IMR-90 (cell line): ENCODE measurements around the gene TLL1. TPM values are rescaled to one million over a fixed set of nuclear protein-coding genes. Genes with fewer than 3 reads are reported as not detected.

Experiments
- ATAC-seq: fragments of 200-7000 bp; cut with Tn5 transposase; 2 replicates; pipeline ENCODE4 v1.9.1; 2020; ENCODE audit warnings: low read depth, mild to moderate bottlenecking, moderate library complexity
- BruUV-seq: library from RNA; stranded (reverse); fragments of 400-500 nt; replicated peaks from 2 replicates; lab custom pipeline; 2021; lab: Mats Ljungman, UMichigan
- CTCF ChIA-PET: fragments of 300-600 bp; formaldehyde crosslinking; extraction: SDS; loops from one replicate; lab custom pipeline; 2021; ENCODE audit warnings: antibody characterized with exemption; lab: Yijun Ruan, JAX
- POLR2A ChIA-PET: fragments of 300-600 bp; sonication (Branson Sonifier 250); formaldehyde crosslinking; loops from one replicate; lab custom pipeline; 2022; ENCODE audit warnings: antibody characterized with exemption; ENCODE audit not compliant: unreplicated experiment; lab: Charles Lee
- DNase-seq: peaks from one replicate; pipeline ENCODE4 v3.0.0; 2013
- H2AFZ ChIP-seq: replicated peaks from 2 replicates; pipeline ENCODE3; 2013; ENCODE audit warnings: low read length, mild to moderate bottlenecking; ENCODE audit not compliant: poor library complexity
- H2AK5ac ChIP-seq: 2 replicates; pipeline ENCODE4 v1.6.1; 2013; ENCODE audit warnings: low read depth, low read length, inconsistent platforms
- H2AK9ac ChIP-seq: replicated peaks from 2 replicates; pipeline ENCODE3; 2013; ENCODE audit warnings: mild to moderate bottlenecking, low read depth, low read length, moderate library complexity; ENCODE audit not compliant: poor library complexity
- H2BK120ac ChIP-seq: 2 replicates; pipeline ENCODE4 v1.6.1; 2013; ENCODE audit warnings: low read depth, low read length, inconsistent platforms
- H2BK15ac ChIP-seq: 3 replicates; pipeline ENCODE4 v1.6.1; 2013; ENCODE audit warnings: low read depth, low read length, inconsistent platforms
- H2BK20ac ChIP-seq: 2 replicates; pipeline ENCODE4 v1.6.1; 2013; ENCODE audit warnings: low read depth, mild to moderate bottlenecking, inconsistent platforms, low read length, moderate library complexity
- H2BK5ac ChIP-seq: 2 replicates; pipeline ENCODE4 v1.6.1; 2013; ENCODE audit warnings: mild to moderate bottlenecking, low read depth, low read length, inconsistent platforms; ENCODE audit not compliant: poor library complexity, severe bottlenecking
- H3K14ac ChIP-seq: replicated peaks from 2 replicates; pipeline ENCODE4 v1.6.1; 2013; ENCODE audit warnings: low read depth, low read length, inconsistent platforms
- H3K18ac ChIP-seq: 2 replicates; pipeline ENCODE4 v1.6.1; 2013; ENCODE audit warnings: low read depth, low read length, control low read depth
- H3K23ac ChIP-seq: 2 replicates; pipeline ENCODE4 v1.6.1; 2013; ENCODE audit warnings: low read depth, low read length, inconsistent platforms
- H3K27ac ChIP-seq: 2 replicates; pipeline ENCODE4 v1.5.1; 2013; ENCODE audit warnings: mild to moderate bottlenecking, control low read depth, low read length; ENCODE audit not compliant: insufficient read depth
- H3K27me3 ChIP-seq: 2 replicates; pipeline ENCODE4 v1.6.1; 2013; ENCODE audit warnings: low read length; ENCODE audit not compliant: control insufficient read depth, insufficient read depth
- H3K36me3 ChIP-seq: 2 replicates; pipeline ENCODE4 v1.6.1; 2013; ENCODE audit warnings: low read length, mixed read lengths; ENCODE audit not compliant: control insufficient read depth, insufficient read depth
- H3K4ac ChIP-seq: 2 replicates; pipeline ENCODE4 v1.6.1; 2013; ENCODE audit warnings: low read depth, low read length, inconsistent platforms
- H3K4me1 ChIP-seq: 2 replicates; pipeline ENCODE4 v1.6.1; 2013; ENCODE audit warnings: low read length, mixed read lengths; ENCODE audit not compliant: control insufficient read depth, insufficient read depth
- H3K4me2 ChIP-seq: 2 replicates; pipeline ENCODE4 v1.6.1; 2013; ENCODE audit warnings: low read depth, mild to moderate bottlenecking, control low read depth, low read length, moderate library complexity
- H3K4me3 ChIP-seq: 2 replicates; pipeline ENCODE4 v1.5.1; 2013; ENCODE audit warnings: low read depth, mild to moderate bottlenecking, control low read depth, low read length, moderate library complexity; ENCODE audit not compliant: insufficient read depth
- H3K56ac ChIP-seq: 2 replicates; pipeline ENCODE4 v1.6.1; 2013; ENCODE audit warnings: low read length, inconsistent platforms; ENCODE audit not compliant: insufficient read depth; ENCODE audit errors: extremely low read depth
- H3K79me1 ChIP-seq, 2 experiments: 2 replicates each; pipeline ENCODE4 v1.6.1; 2013; ENCODE audit warnings: low read length in 2 of 2, inconsistent platforms in 1 of 2, low read depth in 1 of 2
- H3K9ac ChIP-seq: 2 replicates; pipeline ENCODE4 v1.6.1; 2013; ENCODE audit warnings: low read depth, low read length, control low read depth
- H3K9me1 ChIP-seq: 2 replicates; pipeline ENCODE4 v1.6.1; 2013; ENCODE audit warnings: low read length, inconsistent platforms; ENCODE audit not compliant: insufficient read depth
- H3K9me3 ChIP-seq: 2 replicates; pipeline ENCODE4 v1.6.1; 2013; ENCODE audit warnings: low read length; ENCODE audit not compliant: control insufficient read depth, insufficient read depth
- H4K20me1 ChIP-seq: 2 replicates; pipeline ENCODE4 v1.6.1; 2013; ENCODE audit warnings: low read length, inconsistent platforms; ENCODE audit not compliant: insufficient read depth
- H4K5ac ChIP-seq: 2 replicates; pipeline ENCODE4 v1.6.1; 2013; ENCODE audit warnings: mild to moderate bottlenecking, low read depth, low read length, control low read depth
- H4K8ac ChIP-seq, 2 experiments: 2 replicates each; pipeline ENCODE4 v1.6.1; 2013; ENCODE audit warnings: low read depth in 2 of 2, low read length in 2 of 2, control low read depth in 1 of 2, inconsistent platforms in 1 of 2
- H4K91ac ChIP-seq: 2 replicates; pipeline ENCODE4 v1.6.1; 2013; ENCODE audit warnings: low read depth, low read length, inconsistent platforms; ENCODE audit not compliant: insufficient read depth
- BHLHE40 ChIP-seq: fragments of 150-350 bp; IDR thresholded peaks from 2 replicates; pipeline ENCODE4 v1.6.1; 2016; ENCODE audit warnings: mild to moderate bottlenecking, low read depth, low read length
- WGBS, 2 experiments: methylation state at CpG; one replicate each; pipeline versions ENCODE4 v1.1.5 to v1.1.7; 2013; ENCODE audit warnings: missing lambda C conversion rate in 2 of 2; ENCODE audit not compliant: insufficient read length in 1 of 2; ENCODE audit errors: extremely low coverage in 2 of 2; 5-methylcytosine and 5-hydroxymethylcytosine counted together
- dilution Hi-C: fragments of 300-500 bp; cut with HindIII; formaldehyde crosslinking; loops from one replicate; pipeline ENCODE4 v1.14.3; 2018; ENCODE audit warnings: low sequenced_read_pairs; ENCODE audit not compliant: unreplicated experiment
- in situ Hi-C: fragments of 300-500 bp; cut with MboI; formaldehyde crosslinking; loops from 3 replicates; pipeline ENCODE4 v1.14.3; 2019; ENCODE audit warnings: low sequenced_read_pairs, inconsistent platforms, mixed read lengths
- intact Hi-C: fragments of 100-400 bp; cut with micrococcal nuclease; formaldehyde crosslinking; loops from 2 replicates; pipeline ENCODE4 v1.10.0; 2022
- polyA plus RNA-seq, 3 experiments: library from polyadenylated mRNA; depleted of rRNA; stranded (reverse); fragments of >200 nt; gene quantifications; 2 replicates each; pipeline ENCODE4 v1.2.3, GENCODE V29; 2012; ENCODE audit warnings: low replicate concordance in 1 of 3
- total RNA-seq: library from RNA; depleted of rRNA; stranded (reverse); fragments of >200 nt; gene quantifications from 2 replicates; pipeline ENCODE4 v1.2.3, GENCODE V29; 2012

TLL1 gene
- total and polyA plus RNA-seq, 2 of the 4 experiments (the other 2 are of a cell fraction) = not detected

GRCh38 chr4:165873298-165874071, 448 bp downstream of the TLL1 start:
- intact Hi-C loops (no loop called here), dilution Hi-C loops (no loop called here), in situ Hi-C loops (no loop called here)
- no peak overlapping the region; the same call in 1 of the 2 replicates for H3K4me3 ChIP-seq
- ATAC-seq = peak; percentile 46
- no peaks in the 10 kb centered on the region for H4K20me1 ChIP-seq
- H3K4me1 ChIP-seq = no peaks in the 10 kb centered on the region
- H3K4me2 ChIP-seq = peak overlapping the region; percentile 44; the same call in 1 of the 2 replicates
- H2AK9ac ChIP-seq = no peak overlapping the region
- no peak overlapping the region for H2BK15ac ChIP-seq
- H3K9ac ChIP-seq = no peak overlapping the region
- H3K14ac ChIP-seq = no peak overlapping the region
- no peak overlapping the region for H3K18ac ChIP-seq
- ChIA-PET CTCF (no interaction called here), POLR2A (no interaction called here)
- no peak overlapping the region for H3K27ac ChIP-seq
- no peak overlapping the region for H3K56ac ChIP-seq
- no peak overlapping the region for H4K8ac ChIP-seq
- 3% methylated on average over 24 of the region's 70 CpGs; no CpG with 5 or more reads in 1 of the 2 experiments for WGBS, 2 experiments
- no peaks in the 10 kb centered on the region for H3K9me1 ChIP-seq
- H3K9me3 ChIP-seq = no peaks in the 10 kb centered on the region
- H4K5ac ChIP-seq = no peak overlapping the region
- no peak overlapping the region for H2BK20ac ChIP-seq
- no peaks in the 10 kb centered on the region for H3K36me3 ChIP-seq
- H2AFZ ChIP-seq = peak overlapping the region; percentile 43
- no peak overlapping the region for H2AK5ac ChIP-seq
- no peak overlapping the region for H2BK5ac ChIP-seq
- no peak overlapping the region for H4K91ac ChIP-seq
- no peak overlapping the region for H3K4ac ChIP-seq
- H2BK120ac ChIP-seq = no peak overlapping the region
- no peak for DNase-seq
- no peaks in the 10 kb centered on the region for H3K79me1 ChIP-seq
- no TSS peak for BruUV-seq
- TF ChIP-seq BHLHE40 = no peak
- peaks cover 4% of the 10 kb centered on the region; the same call in 1 of the 2 replicates for H3K27me3 ChIP-seq
- no peak overlapping the region for H3K23ac ChIP-seq
